PC-3 (cell line): Measurements from ENCODE around the gene CHST11.

Experiments
- EZH2phosphoT487 ChIP-seq: fragments of 300-600 bp; sonication (generic); IDR thresholded peaks from 2 replicates; pipeline ENCODE4 v1.6.1; 2018; ENCODE audit warnings: mild to moderate bottlenecking, antibody characterized with exemption, low read length, borderline replicate concordance
- TF ChIP-seq, protein P1 (sequence below): fragments of 300-600 bp; sonication (generic); conservative IDR thresholded peaks from 2 replicates; pipeline ENCODE4 v1.5.1; 2017; ENCODE audit warnings: antibody characterized with exemption, low read depth, mild to moderate bottlenecking, low read length

- TF ChIP-seq, protein P1, sequence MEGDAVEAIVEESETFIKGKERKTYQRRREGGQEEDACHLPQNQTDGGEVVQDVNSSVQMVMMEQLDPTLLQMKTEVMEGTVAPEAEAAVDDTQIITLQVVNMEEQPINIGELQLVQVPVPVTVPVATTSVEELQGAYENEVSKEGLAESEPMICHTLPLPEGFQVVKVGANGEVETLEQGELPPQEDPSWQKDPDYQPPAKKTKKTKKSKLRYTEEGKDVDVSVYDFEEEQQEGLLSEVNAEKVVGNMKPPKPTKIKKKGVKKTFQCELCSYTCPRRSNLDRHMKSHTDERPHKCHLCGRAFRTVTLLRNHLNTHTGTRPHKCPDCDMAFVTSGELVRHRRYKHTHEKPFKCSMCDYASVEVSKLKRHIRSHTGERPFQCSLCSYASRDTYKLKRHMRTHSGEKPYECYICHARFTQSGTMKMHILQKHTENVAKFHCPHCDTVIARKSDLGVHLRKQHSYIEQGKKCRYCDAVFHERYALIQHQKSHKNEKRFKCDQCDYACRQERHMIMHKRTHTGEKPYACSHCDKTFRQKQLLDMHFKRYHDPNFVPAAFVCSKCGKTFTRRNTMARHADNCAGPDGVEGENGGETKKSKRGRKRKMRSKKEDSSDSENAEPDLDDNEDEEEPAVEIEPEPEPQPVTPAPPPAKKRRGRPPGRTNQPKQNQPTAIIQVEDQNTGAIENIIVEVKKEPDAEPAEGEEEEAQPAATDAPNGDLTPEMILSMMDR, result no peak
- no peak for TF ChIP-seq EZH2phosphoT487
These were observed 281.6 kb downstream of the CHST11 start for GRCh38 chr12:104738331-104738730.
